Measurements from ENCODE around the gene TRIM72. TPM values are rescaled to one million over a fixed set of nuclear protein-coding genes. Genes with fewer than 3 reads are reported as not detected.
"Not testable (repeated sequence)": the region's sequence is repeated elsewhere in the genome, so short reads cannot be mapped to it uniquely, and the experiment has no call there.

TRIM72 gene
- total RNA-seq, 1 donor from 2014 or later: not detected

DNA sequence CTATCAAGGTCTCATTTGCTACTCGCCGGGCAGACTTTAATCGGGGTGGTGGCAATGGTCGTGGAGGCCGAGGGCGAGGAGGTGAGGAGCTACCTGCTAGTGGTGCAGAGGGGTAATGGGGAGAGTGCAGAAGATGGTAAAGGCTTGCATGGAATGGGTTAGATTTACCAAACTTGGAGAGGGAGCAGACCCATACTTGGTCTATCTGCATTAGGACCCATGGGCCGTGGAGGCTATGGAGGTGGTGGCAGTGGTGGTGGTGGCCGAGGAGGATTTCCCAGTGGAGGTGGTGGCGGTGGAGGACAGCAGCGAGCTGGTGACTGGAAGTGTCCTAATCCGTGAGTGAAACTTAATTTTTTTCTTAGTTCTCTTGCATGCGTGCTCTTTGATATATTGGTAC, 23.9 kb upstream of the TRIM72 start:
- DNase-seq (ENCODE audit: low spot score) (no peak), ATAC-seq (no peak)

GRCh38 chr16:31190818-31191444, 23.0 kb upstream of the TRIM72 start:
- DNase-seq (ENCODE audit: low spot score) (no peak), ATAC-seq (no peak)

DNA sequence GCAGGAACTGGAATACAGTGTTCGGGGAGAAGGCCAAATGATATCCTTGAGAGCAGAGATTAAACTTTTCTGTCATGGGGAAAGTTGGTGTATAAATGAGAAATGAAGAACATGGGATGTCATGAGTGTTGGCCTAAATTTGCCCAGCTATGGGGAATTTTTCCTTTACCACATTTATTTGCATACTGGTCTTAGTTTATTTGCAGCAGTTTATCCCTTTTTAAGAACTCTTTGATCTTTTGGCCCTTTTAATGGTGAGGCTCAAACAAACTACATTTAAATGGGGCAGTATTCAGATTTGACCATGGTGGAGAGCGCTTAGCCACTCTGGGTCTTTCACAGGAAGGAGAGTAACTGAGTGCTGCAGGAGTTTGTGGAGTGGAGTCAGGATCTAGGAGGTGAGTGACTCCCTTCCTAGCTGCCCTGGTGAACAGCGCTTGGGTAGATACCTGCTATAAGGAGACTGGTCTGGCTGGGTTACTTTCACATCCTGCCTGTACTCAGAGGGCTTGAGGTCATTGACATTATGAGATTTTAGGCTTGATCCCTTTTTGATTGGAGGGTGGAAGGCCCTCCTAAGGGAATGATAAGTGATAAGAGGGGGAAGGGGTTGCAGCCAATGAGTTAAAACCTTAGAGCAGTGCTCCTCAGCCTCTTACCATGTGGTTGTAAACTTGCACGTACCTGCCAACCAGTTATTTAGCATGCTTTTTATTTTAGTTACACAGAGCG, 22.1 kb upstream of the TRIM72 start:
- no peak for DNase-seq (ENCODE audit: low spot score)
- no peak for ATAC-seq

GRCh38 chr16:31192856-31193642, 20.9 kb upstream of the TRIM72 start:
- ATAC-seq: no peak

DNA sequence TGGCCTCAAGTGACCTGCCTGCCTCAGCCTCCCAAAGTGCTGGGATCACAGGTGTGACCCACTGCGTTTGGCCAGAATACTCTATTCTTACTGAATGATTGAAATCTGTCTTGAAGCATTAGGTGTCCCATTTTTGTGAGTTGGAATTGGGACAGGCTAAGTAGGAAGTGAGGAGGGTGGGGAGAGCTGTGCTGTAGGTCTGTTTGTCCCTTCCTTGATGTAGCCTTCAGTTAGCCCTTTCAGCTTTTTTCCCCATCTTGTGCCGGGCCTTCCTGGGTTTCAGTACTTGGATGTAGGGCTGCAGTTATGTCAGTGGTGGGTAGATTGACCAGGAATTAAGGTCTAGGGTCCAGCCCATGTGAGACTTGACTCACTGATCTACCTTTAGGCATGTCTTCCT, 20.0 kb upstream of the TRIM72 start:
- ATAC-seq (no peak), DNase-seq (ENCODE audit: low spot score) (no peak)

More at GRCh38 chr16:31192856-31193642, 20.9 kb upstream of the TRIM72 start:
- no peak for DNase-seq (ENCODE audit: low spot score)

DNA sequence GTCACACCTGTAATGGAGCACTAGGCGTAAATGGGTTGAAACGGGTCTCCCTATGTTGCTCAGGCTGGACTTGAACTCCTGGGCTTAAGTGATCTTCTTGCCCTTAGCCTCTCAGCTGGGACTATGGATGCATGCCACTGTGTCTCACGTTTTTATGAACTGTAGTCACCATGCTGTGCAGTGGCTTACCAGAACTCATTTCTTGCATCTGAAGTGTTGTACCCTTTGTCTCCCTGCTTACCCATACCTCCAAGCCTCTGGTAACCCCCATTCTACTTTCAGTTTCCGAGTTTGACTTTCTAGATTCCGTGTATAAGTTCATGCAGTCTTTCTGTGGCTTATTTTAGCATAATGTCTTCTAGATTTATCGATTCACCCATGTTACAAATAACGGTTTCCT, 19.0 kb upstream of the TRIM72 start:
- ATAC-seq (no peak), DNase-seq (ENCODE audit: low spot score) (no peak)

GRCh38 chr16:31195861-31196260, 18.1 kb upstream of the TRIM72 start:
- ATAC-seq: not testable (repeated sequence)

DNA sequence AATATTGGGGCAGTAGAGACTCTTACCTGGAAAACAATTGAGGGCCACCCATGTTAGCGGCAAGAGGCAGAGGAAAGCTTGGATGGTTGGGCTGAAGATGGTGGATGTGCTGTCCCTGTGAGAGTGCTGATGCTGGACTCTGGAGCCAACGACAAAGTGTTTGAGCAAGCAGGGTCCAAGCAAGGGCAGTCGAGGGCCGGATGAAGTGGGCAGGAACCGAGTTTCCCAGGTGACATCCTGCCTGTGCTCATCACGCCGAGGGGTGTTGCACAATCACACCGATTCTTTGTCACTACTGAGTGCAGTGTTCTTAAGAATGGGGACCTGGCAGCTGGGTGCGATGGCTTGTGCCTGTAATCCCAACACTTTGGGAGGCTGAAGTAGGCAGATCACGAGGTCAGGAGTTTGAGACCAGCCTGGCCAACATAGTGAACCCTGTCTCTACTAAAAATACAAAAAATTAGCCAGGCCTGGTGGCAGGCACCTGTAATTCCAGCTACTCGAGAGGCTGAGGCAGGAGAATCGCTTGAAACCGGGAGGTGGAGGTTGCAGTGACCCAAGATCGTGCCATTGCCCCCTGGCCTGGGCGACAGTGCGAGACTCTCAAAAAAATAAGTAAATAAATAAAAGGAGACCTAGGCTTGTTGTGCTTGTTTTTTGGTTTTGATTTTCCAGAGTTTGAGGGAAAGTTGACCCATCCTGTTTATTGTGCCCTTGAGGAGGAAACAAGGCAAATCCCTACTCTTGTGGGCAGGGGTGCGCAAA, 17.4 kb upstream of the TRIM72 start:
- peak; percentile 19 for ATAC-seq
- no peak for DNase-seq (ENCODE audit: low spot score)

More at GRCh38 chr16:31195861-31196260, 18.1 kb upstream of the TRIM72 start:
- DNase-seq (ENCODE audit: low spot score): not testable (repeated sequence)

DNA sequence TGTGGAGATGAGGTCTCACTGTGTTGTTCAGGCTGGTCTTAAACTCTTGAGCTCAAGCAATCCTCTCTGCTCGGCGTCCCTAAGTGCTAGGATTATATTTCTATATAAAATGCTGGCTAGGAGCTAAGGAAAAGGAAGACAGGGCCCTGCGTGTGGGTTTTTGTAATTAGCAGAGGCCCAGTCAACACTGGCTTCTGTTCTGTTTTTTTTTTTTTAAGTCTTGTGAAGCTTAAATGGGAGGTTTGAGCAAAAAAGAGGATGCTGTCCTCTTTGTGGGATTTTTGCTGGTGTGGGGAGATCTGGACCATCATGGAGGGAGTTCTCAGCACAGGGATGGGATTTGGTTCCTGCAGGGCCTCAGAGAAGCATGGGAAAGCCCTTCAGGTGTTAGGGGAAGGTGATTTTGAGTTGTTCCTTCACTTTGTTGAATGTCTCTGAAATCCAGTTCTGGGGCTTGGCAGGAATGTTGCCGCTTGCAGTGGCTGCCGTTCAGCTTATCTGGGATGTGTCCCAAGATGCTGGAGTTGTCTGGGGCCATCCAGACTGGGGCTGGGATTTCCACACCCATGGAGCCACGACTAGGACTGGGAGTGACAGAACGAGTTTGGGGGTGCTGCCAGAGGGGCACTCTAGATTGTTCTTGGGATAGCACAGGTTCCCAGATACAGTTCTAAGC, 15.6 kb upstream of the TRIM72 start:
- no peak for ATAC-seq

GRCh38 chr16:31199430-31200041, 14.4 kb upstream of the TRIM72 start:
- DNase-seq (ENCODE audit: low spot score) (no peak), ATAC-seq (no peak)

More for the DNA sequence above, 15.6 kb upstream of the TRIM72 start:
- DNase-seq (ENCODE audit: low spot score): no peak

- DNase-seq (ENCODE audit: low spot score); ATAC-seq: not testable (repeated sequence)
These were observed 13.8 kb upstream of the TRIM72 start for GRCh38 chr16:31200111-31200510.

- no peak for DNase-seq (ENCODE audit: low spot score)
- ATAC-seq: peak; percentile 38
These were observed 12.9 kb upstream of the TRIM72 start for GRCh38 chr16:31200821-31201568.

DNA sequence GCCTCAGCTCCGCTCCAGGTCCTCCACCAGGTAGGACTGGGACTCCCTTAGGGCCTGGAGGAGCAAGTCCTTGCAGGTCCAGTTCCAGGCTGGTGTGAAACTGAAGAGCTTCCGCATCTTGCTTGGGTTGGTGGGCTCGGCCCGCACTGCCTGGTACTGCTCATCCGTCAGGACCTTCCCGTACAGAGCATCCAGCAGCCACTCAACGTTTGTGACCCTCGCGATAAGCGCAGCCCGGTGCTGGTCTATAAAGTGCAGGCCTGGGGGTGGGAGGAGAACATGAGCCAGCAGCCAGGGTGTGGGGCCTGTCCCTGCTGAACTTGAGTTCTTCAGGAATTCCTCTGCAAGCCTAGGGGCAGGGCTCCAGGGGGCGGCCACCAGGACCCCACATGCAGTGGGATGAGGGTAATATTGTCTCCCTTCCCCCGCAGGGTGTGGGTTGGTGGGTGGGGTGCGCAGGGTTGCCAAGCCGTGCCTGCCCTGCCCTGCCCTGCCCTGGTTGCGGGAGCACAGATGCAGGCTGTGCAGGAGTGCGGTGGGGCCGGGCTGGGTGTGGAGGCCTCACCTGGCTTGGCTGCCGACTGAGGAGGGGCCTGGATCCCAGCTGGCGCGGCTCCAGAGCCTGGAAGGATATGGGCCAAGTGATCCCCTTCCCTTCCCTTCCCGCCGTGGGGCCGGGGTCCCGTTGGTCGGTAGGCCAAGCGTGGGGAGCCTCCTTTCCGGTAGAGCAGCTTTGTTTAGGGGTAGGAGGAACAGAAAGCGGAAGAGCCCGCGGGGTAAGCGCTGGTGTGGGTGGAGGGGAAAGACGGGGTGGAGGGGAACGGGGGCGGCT, 12.1 kb upstream of the TRIM72 start:
- DNase-seq (ENCODE audit: low spot score) (no peak), ATAC-seq (peak; percentile 59)

- peak; percentile 67 for DNase-seq (ENCODE audit: low spot score)
- ATAC-seq: peak; percentile 79
These were observed 11.2 kb upstream of the TRIM72 start, which contains the start of gene PYCARD for GRCh38 chr16:31202414-31203375. PYCARD (minus strand) TSS chr16:31202760; CDS start chr16:31202690, 70 bp downstream.

- DNase-seq (ENCODE audit: low spot score) (no peak), ATAC-seq (no peak)
These were observed 8.8 kb upstream of the TRIM72 start for GRCh38 chr16:31204871-31205666.

- DNase-seq (ENCODE audit: low spot score): no peak
- no peak for ATAC-seq
These were observed 7.1 kb upstream of the TRIM72 start for GRCh38 chr16:31206776-31207175.
